H1 (cell line): ENCODE measurements around the gene TMEM258.

Source experiments
- JUN ChIP-seq: IDR thresholded peaks from 2 replicates; pipeline ENCODE4 v1.6.1; 2011; ENCODE audit warnings: low read depth, mild to moderate bottlenecking, improper control_type of control experiment, low read length
- MAFK ChIP-seq: IDR thresholded peaks from 2 replicates; pipeline ENCODE4 v1.6.1; 2012; ENCODE audit warnings: low read depth, mild to moderate bottlenecking, improper control_type of control experiment, low read length
- RBBP5 ChIP-seq: IDR thresholded peaks from 2 replicates; pipeline ENCODE4 v1.7.1; 2012; ENCODE audit warnings: low read depth, mild to moderate bottlenecking, inconsistent platforms, low read length, moderate library complexity, borderline replicate concordance
- TAF7 ChIP-seq: optimal IDR thresholded peaks from 2 replicates; pipeline ENCODE3; 2011; ENCODE audit warnings: low read depth, mild to moderate bottlenecking, inconsistent platforms, low read length, moderate library complexity, borderline replicate concordance
- TBP ChIP-seq: IDR thresholded peaks from 2 replicates; pipeline ENCODE4 v1.6.1; 2011; ENCODE audit warnings: low read depth, low read length, improper control_type of control experiment
- TF ChIP-seq, protein P1 (sequence below), 3 experiments: IDR thresholded peaks; 1 replicate in 2 of 3; 2 replicates in 1 of 3; pipeline versions ENCODE4 v1.5.1 to v1.6.1; 2011; ENCODE audit warnings: low read length in 3 of 3, mild to moderate bottlenecking in 3 of 3, inconsistent platforms in 2 of 3, low read depth in 1 of 3, moderate library complexity in 1 of 3; ENCODE audit not compliant: insufficient read depth in 1 of 3; ENCODE audit errors: control extremely low read depth in 1 of 3
- TF ChIP-seq, protein P2 (sequence below): IDR thresholded peaks from 2 replicates; pipeline ENCODE4 v1.6.1; 2011; ENCODE audit warnings: low read depth, mild to moderate bottlenecking, low read length; ENCODE audit not compliant: insufficient read depth

DNA sequence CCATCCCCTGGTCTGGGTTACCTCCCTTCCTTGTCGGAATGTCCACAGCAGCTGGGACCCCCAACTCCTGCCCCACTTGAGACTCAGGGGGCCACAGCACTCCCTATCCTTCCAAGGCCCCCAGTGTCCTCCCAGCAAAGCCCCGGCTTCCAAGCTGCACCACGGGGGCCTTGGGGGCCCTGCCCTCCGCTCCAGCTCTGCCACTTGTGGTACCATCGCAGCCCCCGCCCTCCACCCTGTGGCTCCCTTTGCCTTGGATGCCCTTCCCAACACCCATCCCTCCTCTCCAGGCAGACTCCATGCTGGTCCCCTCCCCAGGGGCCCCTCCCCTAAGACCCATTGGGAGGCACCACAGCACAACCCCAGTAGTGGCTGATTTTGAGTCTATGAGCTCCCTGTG is 17.3 kb downstream of the TMEM258 start:
- TF ChIP-seq JUN: no peak
- TF ChIP-seq RBBP5: no peak
- no peak for TF ChIP-seq TBP
- TF ChIP-seq, protein P1, sequence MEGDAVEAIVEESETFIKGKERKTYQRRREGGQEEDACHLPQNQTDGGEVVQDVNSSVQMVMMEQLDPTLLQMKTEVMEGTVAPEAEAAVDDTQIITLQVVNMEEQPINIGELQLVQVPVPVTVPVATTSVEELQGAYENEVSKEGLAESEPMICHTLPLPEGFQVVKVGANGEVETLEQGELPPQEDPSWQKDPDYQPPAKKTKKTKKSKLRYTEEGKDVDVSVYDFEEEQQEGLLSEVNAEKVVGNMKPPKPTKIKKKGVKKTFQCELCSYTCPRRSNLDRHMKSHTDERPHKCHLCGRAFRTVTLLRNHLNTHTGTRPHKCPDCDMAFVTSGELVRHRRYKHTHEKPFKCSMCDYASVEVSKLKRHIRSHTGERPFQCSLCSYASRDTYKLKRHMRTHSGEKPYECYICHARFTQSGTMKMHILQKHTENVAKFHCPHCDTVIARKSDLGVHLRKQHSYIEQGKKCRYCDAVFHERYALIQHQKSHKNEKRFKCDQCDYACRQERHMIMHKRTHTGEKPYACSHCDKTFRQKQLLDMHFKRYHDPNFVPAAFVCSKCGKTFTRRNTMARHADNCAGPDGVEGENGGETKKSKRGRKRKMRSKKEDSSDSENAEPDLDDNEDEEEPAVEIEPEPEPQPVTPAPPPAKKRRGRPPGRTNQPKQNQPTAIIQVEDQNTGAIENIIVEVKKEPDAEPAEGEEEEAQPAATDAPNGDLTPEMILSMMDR (IDR thresholded peaks at IDR 0.05; ENCODE audit: control extremely low read depth in 1 of 3, insufficient read depth in 1 of 3, low read depth in 1 of 3, low read length in 3 of 3): no peak
- no peak for TF ChIP-seq MAFK
- no peak for TF ChIP-seq TAF7
- TF ChIP-seq, protein P2, sequence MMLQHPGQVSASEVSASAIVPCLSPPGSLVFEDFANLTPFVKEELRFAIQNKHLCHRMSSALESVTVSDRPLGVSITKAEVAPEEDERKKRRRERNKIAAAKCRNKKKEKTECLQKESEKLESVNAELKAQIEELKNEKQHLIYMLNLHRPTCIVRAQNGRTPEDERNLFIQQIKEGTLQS: no peak
